NCI-H1092 treated with DMSO at 0.1 percent for 48 hours (cell line): ENCODE measurements around the gene LAMB2.

Experiments used
- DNase-seq: peaks from one replicate; lab custom pipeline; 2025; lab: John Stamatoyannopoulos, UW

LAMB2 gene

GRCh38 chr3:49076116-49076515 is 56.7 kb downstream of the LAMB2 start:
- no peak for DNase-seq
